AG09319 (cell line): ENCODE data around the gene BHLHE41.

Experiments
- DNase-seq: peaks from one replicate; pipeline ENCODE4 v3.0.0-alpha.2; 2010; ENCODE audit warnings: low read depth; ENCODE audit errors: extremely low read depth
- TF ChIP-seq, protein P1 (sequence below): IDR thresholded peaks from 2 replicates; pipeline ENCODE4 v1.5.1; 2011; ENCODE audit warnings: low read depth, mild to moderate bottlenecking, inconsistent platforms, low read length, moderate library complexity

The BHLHE41 gene

DNA sequence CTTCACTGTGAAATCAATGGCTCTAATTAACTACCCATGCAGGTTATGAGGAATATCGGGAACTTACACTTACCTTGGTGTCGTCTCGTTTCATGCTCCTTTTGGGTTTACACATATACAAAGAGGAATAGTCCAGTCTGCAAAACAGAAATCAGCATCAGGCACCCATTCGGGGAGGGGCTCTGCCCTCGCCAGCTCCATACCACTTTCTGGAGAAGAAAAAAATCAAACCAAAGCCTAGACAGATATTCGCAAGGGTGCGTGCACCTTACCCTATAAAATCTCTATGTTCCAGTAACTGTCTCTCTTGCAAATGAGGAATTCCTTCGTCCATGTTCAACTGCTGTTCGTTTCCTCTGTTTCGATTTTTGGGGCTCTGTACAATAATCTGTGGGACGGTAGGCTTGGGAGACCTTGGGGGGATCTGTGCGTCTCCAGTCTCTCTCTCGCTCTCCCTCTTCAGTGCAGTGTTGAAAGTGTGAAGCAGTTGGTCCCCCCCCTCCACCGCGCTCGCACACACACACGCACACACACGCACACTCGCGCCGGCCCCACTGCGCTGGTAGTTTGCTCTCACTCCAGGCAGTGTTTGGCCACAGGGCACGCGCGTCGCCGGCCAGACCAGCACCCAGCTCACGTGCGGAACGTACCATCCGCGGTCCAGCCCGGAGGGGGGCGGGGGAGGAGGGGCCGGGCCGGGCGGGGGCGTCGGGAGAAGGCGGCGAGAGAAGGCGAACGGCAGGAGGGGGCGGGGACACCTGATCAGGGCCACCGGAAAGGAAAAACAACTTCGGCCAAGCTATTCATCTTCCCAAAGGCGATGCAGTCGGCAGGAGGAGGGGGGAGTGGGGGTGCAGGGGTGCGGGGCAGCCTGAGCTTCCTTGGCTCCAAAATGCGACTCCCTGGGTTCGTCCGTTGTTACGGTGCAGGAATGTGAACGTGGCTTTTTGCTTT is at the start of gene BHLHE41:
Gene BHLHE41, minus strand, starts transcription at position 592 of the 954 bp plus-strand sequence. Its CDS starts 258 bp downstream, at position 334.
- no peak for DNase-seq

DNA sequence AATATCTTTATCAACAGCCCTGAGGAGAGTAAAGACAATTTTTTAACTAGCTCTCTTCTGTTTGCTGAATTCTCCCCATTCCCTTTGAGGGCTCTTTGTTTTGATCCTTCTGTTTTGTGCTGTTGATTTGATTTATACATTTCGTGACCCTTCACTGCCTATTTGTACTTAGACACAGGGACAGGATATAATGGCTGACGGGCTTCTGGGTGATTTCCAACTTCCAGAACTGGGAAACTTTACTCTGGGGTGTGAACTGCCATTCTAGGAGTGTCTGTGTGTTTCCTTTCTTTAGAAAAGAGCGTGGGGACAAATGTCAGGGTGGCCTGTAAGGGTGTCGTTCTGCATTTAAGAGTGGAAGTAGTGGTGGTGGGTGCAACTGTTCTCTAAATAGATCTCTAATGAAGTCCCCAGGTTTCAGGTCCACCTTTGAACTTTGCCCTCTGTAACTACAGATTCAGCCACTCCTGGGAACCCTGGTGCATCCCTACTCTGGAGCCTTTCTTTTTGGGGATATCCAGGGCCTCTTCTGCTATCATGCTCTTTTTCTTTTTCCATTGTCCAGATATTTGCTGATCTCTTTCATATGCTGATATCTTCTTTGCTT is 48.2 kb upstream of the BHLHE41 start:
- DNase-seq = no peak
- TF ChIP-seq, protein P1, sequence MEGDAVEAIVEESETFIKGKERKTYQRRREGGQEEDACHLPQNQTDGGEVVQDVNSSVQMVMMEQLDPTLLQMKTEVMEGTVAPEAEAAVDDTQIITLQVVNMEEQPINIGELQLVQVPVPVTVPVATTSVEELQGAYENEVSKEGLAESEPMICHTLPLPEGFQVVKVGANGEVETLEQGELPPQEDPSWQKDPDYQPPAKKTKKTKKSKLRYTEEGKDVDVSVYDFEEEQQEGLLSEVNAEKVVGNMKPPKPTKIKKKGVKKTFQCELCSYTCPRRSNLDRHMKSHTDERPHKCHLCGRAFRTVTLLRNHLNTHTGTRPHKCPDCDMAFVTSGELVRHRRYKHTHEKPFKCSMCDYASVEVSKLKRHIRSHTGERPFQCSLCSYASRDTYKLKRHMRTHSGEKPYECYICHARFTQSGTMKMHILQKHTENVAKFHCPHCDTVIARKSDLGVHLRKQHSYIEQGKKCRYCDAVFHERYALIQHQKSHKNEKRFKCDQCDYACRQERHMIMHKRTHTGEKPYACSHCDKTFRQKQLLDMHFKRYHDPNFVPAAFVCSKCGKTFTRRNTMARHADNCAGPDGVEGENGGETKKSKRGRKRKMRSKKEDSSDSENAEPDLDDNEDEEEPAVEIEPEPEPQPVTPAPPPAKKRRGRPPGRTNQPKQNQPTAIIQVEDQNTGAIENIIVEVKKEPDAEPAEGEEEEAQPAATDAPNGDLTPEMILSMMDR = no peak

More for the DNA sequence above, at the start of gene BHLHE41:
- TF ChIP-seq, protein P1 = no peak

DNA sequence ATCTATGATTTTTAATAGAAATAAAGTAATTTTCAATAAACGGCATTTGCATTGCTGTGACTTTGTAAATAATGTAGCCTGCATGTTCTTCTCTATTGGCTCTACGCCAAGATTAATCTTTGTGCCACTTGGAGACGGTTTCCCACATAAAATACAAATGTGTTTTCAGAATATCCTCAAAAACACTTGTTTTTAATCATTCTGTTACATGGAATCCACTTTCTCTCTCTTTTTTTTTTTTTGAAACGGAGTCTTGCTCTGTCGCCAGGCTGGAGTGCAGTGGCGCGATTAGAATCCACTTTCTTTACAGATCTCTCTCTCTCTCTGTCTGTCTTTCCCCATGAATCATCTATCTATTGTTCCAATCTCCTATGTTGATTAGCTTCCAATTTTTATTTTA is 47.7 kb upstream of the BHLHE41 start:
- DNase-seq = no peak

DNA sequence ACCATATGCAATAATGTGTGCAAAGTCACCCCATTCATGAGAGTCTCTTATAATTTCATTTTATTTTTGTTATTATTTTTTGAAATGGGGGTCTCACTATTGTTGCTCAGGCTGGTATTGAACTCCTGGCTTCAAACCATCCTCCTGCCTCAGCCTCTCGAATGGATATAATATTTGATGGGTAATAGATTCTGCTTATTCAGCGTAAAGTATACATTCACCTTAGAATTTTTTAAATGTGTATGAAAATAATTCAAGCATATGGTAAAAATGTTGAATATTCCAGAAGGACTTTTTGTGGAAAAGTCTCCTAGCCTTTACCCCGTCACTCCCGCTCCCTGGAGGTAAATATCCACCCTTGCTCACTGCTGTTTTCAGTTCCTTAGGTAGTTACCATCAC is 47.2 kb upstream of the BHLHE41 start:
- no peak for DNase-seq
- TF ChIP-seq, protein P1 = no peak

More for the DNA sequence above, 47.7 kb upstream of the BHLHE41 start:
- TF ChIP-seq, protein P1 = no peak

DNA sequence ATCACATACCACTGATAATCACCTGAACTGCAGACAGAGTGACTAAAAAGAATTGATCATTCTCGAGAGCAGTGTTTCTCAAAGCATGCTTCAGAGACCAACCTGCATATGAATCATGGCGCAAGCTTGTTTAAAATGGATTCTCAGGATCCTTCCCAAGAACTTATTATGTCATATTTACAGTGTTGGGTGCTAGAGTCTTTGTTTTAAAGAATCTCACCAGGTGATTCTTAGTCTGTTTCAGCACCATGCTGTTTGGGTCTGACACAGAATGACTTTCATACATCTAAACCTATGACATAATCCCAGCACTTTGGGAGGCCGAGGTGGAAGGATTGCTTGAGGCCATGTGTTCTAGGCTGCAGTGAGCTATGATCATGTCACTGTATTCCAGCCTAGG is 39.3 kb upstream of the BHLHE41 start:
- DNase-seq = no peak

DNA sequence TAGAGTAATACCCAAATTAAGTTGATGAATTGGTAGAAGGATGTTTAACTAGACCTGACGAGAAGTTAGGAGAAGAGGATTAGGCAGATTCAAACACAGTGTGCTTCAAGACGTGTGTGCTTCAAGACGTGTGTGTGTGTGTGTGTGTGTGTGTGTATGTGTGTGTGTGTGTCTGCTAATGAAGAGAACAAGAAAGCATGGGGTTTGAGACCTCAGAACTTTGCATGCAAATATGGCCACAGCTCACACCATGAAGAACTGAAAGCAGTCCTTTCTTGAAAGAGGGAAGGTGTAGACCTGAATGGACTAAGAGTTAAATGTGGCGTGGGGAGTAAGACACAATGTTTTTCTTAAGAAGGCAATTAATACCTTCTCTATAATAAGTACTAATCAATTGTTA is 38.1 kb upstream of the BHLHE41 start:
- TF ChIP-seq, protein P1 = no peak
- no peak for DNase-seq

More for the DNA sequence above, 39.3 kb upstream of the BHLHE41 start:
- TF ChIP-seq, protein P1 = no peak

DNA sequence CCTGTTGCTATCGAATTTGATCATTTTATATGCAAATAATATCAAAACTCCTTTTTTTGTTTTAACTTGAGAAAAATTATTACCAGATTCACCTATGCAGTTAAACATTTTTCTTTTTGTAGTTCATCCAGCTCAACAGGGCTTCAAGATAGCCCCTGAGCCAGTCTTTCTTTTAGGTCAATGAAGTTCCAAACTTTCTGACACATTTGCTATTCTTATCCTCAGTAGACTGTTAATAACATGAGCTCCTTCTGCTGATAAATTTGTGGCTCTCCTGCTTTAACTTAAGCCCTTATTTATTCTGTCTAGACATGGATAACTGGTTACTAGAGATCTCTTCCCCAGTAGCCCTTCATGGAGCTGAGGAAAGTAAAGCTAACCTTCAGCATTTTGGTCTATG is 37.3 kb upstream of the BHLHE41 start:
- DNase-seq = no peak
- TF ChIP-seq, protein P1 = no peak
